ENCODE measurements around the gene MARK2. TPM values are rescaled to one million over a fixed set of nuclear protein-coding genes. Genes with fewer than 3 reads are reported as not detected.
A peak's percentile ranks its signal among the peaks of the same experiment; 100 is the strongest.

MARK2 gene
- total and polyA plus RNA-seq, 10 of the 15 experiments (the other 5 are each of a cell fraction or from before 2014, with no cell fraction given), result 0.19 to 29.5 (median 13.2) TPM

DNA sequence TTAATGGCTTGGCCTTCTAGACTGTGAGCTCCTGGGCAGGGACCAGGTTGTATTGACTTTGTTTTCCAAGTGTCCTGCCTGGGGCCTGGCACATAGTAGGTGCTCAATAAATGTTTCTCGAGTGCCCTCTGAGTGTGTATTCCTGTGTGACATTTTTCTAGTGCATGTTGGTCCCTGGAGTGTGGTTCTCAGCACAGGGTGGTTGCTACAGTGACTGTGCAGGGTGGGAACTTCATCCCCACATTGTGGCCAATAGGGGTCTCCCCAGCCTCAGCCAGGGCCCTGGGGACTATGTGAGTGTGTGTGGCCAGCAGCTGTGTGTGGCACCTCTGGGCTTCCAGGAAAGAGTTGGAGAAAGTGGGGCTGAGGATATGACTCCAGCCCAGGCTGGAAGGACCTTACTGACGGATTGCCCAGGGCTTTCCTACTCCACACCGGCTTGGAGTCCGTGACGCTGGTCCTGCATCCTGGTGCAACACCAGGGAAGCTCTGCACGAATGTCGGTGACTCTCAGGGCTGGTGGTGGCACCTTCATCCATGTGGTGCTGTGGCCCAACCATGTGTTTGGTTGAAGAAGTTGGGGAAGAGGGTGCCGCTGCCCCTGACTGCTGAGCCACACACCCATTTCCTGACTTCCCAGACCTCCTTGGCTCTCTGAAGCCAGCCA lies 9.0 kb upstream of the MARK2 start:
- ChIA-PET RAD21 (ENCODE audit: unreplicated experiment) (interaction anchor here (0.6 to 1.5 kb wide), 4 partner anchors 8 to 302 kb away, joined by 3 to 4 read pairs (median 3); partner anchors contain the start of gene OTUB1), SMC1A (ENCODE audit: uncharacterized antibody, unreplicated experiment) (interaction anchor here (18.4 kb wide), 1 partner anchor 118 kb away, joined by 234 read pairs; no protein-coding TSS in a partner anchor), CTCF (interaction anchor here (1.1 to 1.8 kb wide), 3 partner anchors 77 to 319 kb away, joined by 3 to 8 read pairs (median 4); no protein-coding TSS in a partner anchor), POLR2A (interaction anchor here (0.8 kb wide), 1 partner anchor 41 kb away, joined by 3 read pairs; no protein-coding TSS in a partner anchor)
- Histone ChIP-seq H3K4me2 (ENCODE audit: control insufficient read depth, insufficient read depth) (no peak overlapping the region), H3K4me3 (no peak overlapping the region), H3K9ac (ENCODE audit: control insufficient read depth, insufficient read depth, low read length) (no peak overlapping the region), H3K36me3 (ENCODE audit: control insufficient read depth in 2 of 2, insufficient read depth in 2 of 2, low read length in 1 of 2) (peaks cover 3 to 4% of the 10 kb centered on the region in 2 experiments), H3K4me1 (ENCODE audit: control insufficient read depth, insufficient read depth, low read length) (peaks cover 5% of the 10 kb centered on the region), H3K79me2 (ENCODE audit: control insufficient read depth, insufficient read depth, low read length) (no peaks in the 10 kb centered on the region), H4K20me1 (ENCODE audit: control insufficient read depth, insufficient read depth) (no peaks in the 10 kb centered on the region), H3K9me3 (replicated peaks; ENCODE audit: control insufficient read depth, insufficient read depth, low read length) (no peaks in the 10 kb centered on the region), H3K27me3 (replicated peaks in 1 of 2; ENCODE audit: control insufficient read depth in 2 of 2, insufficient read depth in 2 of 2, low read length in 1 of 2) (no peaks in the 10 kb centered on the region), H2AFZ (ENCODE audit: control insufficient read depth, low read depth, low read length) (no peak overlapping the region), H3K27ac (ENCODE audit: control insufficient read depth, insufficient read depth) (no peak overlapping the region)
- DNase-seq (ENCODE audit: low read depth, low spot score) (no peak), ATAC-seq (peak; percentile 80), FAIRE-seq (no peak)
- intact Hi-C loops (cut with micrococcal nuclease; ENCODE audit: unreplicated experiment) (no loop called here), in situ Hi-C loops (cut with MboI) (no loop called here)
- BruUV-seq (replicated peaks), result no TSS peak
- 92% methylated on average over 8 of the region's 8 CpGs for WGBS (ENCODE audit: insufficient coverage, insufficient replicate concordance, low lambda C conversion rate, missing lambda C conversion rate)
- no peak for TF ChIP-seq ZNF274 (IDR thresholded peaks at IDR 0.05; ENCODE audit: insufficient read depth, insufficient read length)
- TF ChIP-seq, protein P1, sequence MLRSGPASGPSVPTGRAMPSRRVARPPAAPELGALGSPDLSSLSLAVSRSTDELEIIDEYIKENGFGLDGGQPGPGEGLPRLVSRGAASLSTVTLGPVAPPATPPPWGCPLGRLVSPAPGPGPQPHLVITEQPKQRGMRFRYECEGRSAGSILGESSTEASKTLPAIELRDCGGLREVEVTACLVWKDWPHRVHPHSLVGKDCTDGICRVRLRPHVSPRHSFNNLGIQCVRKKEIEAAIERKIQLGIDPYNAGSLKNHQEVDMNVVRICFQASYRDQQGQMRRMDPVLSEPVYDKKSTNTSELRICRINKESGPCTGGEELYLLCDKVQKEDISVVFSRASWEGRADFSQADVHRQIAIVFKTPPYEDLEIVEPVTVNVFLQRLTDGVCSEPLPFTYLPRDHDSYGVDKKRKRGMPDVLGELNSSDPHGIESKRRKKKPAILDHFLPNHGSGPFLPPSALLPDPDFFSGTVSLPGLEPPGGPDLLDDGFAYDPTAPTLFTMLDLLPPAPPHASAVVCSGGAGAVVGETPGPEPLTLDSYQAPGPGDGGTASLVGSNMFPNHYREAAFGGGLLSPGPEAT (IDR thresholded peaks at IDR 0.05; ENCODE audit: low read depth), result no peak
- TF ChIP-seq POLR2A (IDR thresholded peaks at IDR 0.05; ENCODE audit: low read depth, low read length), result 0 out of 2 replicates have a peak, but pooled peaks have one; percentile 13
- TF ChIP-seq TCF3 (IDR thresholded peaks at IDR 0.05; ENCODE audit: borderline replicate concordance, insufficient read depth, low read depth, low read length), result no peak
- TF ChIP-seq IKZF2 (IDR thresholded peaks at IDR 0.05), result no peak
- TF ChIP-seq BCL11A (IDR thresholded peaks at IDR 0.05; ENCODE audit: low read depth, low read length), result no peak
- TF ChIP-seq, protein P2, sequence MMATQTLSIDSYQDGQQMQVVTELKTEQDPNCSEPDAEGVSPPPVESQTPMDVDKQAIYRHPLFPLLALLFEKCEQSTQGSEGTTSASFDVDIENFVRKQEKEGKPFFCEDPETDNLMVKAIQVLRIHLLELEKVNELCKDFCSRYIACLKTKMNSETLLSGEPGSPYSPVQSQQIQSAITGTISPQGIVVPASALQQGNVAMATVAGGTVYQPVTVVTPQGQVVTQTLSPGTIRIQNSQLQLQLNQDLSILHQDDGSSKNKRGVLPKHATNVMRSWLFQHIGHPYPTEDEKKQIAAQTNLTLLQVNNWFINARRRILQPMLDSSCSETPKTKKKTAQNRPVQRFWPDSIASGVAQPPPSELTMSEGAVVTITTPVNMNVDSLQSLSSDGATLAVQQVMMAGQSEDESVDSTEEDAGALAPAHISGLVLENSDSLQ (IDR thresholded peaks at IDR 0.05), result no peak
- TF ChIP-seq NR2C1 (IDR thresholded peaks at IDR 0.05), result no peak
- peak; percentile 77 for TF ChIP-seq MEF2B (IDR thresholded peaks at IDR 0.05; ENCODE audit: partially characterized antibody, poor library complexity, severe bottlenecking)
- TF ChIP-seq PRDM15 (CRISPR knock-in tag; IDR thresholded peaks at IDR 0.05), result no peak
- TF ChIP-seq RAD51 (IDR thresholded peaks at IDR 0.05), result no peak
- no peak for TF ChIP-seq BMI1 (IDR thresholded peaks at IDR 0.05; ENCODE audit: borderline replicate concordance)
- no peak for TF ChIP-seq HDAC6 (IDR thresholded peaks at IDR 0.05; ENCODE audit: unreplicated experiment)
- 0 out of 2 replicates have a peak, but pooled peaks have one; percentile 33 for TF ChIP-seq DPF2 (IDR thresholded peaks at IDR 0.05)
- no peak for TF ChIP-seq RB1 (IDR thresholded peaks at IDR 0.05; ENCODE audit: borderline replicate concordance)
- no peak for TF ChIP-seq HDGF (IDR thresholded peaks at IDR 0.05)
- no peak for TF ChIP-seq NFYB (IDR thresholded peaks at IDR 0.05; ENCODE audit: insufficient read depth, low read depth, low read length)
- no peak for TF ChIP-seq SREBF1 (IDR thresholded peaks at IDR 0.05; ENCODE audit: low read length)
- TF ChIP-seq YY1 (IDR thresholded peaks at IDR 0.05; ENCODE audit: low read depth, low read length), result no peak
- TF ChIP-seq RAD21 (IDR thresholded peaks at IDR 0.05; ENCODE audit: insufficient read depth, low read depth, low read length), result peak; percentile 51

All from GM12878 (cell line).